GM18526 (cell line): ENCODE results near the gene TP53BP1.

Experiments used
- POLR2A ChIP-seq: IDR thresholded peaks from 3 replicates; pipeline ENCODE4 v1.6.1; 2011; ENCODE audit not compliant: insufficient read length; ENCODE audit errors: extremely low read depth

TP53BP1 gene

DNA sequence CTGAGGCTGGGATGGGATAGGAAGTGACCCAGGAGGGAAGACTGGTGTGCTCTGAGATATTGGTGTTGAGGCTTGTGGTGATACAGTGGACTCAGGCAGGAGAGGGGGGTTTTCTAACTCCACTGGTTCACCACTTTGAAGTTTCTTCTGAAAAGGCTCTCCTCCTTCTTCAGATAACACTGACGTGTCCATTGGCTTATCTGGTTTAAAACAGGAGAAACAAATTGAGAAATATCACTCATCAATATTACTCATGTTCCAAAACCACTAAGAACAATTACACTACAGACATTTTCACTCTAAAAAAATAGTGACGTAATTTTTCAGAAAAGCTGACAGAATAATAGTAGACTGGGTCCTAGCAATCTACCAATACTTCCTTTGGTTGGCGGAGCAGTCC lies 23.1 kb downstream of the TP53BP1 start:
- no peak for TF ChIP-seq POLR2A

DNA sequence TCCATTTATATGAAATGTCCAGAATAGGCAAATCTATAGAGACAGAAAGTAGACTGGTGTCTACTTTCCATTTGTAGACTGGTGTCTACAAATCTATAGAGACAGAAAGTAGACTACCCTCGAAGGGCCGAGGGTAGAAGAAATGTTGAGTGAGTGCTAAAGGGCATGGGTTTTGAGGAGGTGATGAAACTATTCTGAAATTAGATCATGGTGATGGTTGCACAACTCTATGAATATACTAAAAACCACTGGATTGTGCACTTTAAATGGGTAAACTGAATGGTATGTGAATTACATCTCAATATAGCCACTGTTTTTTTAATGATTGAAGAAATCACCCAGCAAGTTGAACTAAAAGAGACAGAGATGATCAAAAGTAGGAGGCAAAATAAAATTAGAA lies 27.9 kb downstream of the TP53BP1 start:
- no peak for TF ChIP-seq POLR2A

DNA sequence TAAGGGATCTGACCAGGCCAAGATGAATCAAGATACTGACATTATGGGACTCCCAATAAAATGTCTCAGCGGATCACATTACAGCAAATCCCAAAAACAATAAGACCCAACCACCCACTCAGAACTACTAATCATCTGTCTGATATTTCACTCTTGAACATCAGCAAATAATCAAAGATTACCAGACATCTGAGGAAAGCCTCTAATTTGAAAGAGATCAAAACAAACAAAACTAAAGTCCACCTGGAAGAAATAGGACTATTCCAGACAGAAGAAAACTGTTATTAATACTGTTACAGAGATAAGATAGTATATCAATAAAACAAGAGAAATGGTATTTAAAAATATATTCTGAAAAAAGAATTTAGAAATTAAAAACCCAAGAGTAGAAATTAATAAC lies 29.0 kb downstream of the TP53BP1 start:
- TF ChIP-seq POLR2A, result no peak

DNA sequence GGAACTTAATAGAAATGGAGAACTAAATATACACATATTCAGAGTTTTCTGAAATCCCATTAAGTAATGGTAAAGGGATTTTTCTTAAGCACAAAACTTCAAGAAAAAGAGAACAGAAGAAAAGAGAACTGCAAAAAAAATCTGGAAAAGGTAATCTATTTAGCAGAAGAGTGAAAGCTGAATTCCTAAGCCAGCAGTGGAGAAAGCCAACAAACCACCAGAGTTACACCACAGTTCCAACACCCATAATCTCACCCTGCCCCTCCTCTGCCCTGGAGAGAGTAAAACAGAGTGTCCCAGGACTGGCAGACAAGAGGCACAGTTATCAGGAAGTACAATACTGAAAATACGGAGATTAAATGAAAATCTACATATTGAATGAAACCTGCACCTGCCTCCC lies 29.4 kb downstream of the TP53BP1 start:
- TF ChIP-seq POLR2A, result no peak

DNA sequence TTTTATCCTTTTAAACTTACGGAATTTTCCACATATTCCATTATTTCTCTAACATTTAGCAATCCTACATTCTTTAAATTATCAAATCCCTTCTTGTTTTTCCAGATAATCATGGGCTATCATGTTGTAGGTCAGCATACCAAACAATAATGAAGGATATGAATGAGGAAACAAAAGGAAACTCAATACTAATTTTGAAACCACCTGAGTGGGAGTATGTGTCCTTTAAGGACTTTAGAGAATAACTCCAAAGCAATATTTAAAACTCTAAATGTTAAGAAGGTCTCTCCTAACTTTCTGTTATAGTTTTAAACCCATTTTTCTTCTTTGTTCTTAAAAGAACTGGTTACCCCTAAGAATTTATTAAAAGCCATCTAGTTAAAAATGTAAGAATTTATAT lies 43.0 kb downstream of the TP53BP1 start:
- no peak for TF ChIP-seq POLR2A

DNA sequence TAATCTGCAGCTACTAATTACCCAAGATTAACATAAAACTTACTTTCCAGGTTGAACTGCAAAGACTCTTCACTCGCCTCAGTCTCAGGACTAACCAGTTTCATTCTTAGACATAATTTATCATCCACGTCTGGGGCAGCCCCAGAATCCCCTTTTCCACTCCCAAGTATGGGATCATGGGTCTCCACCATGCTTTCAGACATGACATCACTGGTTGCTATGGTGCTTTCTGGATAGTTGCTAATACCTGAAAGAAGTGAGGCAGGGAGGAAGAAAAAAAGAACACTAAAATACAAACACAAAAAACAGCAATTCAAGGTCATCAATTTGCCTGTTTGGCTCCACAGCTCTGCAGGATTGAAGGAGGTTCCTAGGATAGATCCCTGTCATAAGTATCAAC lies 46.6 kb downstream of the TP53BP1 start:
- TF ChIP-seq POLR2A, result no peak

DNA sequence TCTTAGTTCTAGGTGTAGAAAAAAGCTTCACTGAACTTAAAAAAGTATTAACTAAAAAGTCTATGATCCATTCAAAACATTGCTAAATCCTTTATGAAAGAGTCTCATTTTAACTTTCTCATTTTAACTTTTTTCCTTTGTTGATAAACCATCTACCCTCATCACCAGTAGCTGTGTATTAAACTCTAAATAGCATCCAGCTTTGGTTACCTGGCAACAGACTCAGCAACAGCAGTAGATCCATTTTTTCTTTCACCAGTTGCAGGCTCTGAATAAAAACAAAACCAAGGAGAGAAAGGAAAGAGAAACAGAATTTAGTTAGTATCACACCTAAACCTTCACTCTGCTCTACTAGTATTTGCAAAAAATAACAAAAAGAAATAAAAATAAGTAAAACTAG lies 51.6 kb downstream of the TP53BP1 start:
- no peak for TF ChIP-seq POLR2A

DNA sequence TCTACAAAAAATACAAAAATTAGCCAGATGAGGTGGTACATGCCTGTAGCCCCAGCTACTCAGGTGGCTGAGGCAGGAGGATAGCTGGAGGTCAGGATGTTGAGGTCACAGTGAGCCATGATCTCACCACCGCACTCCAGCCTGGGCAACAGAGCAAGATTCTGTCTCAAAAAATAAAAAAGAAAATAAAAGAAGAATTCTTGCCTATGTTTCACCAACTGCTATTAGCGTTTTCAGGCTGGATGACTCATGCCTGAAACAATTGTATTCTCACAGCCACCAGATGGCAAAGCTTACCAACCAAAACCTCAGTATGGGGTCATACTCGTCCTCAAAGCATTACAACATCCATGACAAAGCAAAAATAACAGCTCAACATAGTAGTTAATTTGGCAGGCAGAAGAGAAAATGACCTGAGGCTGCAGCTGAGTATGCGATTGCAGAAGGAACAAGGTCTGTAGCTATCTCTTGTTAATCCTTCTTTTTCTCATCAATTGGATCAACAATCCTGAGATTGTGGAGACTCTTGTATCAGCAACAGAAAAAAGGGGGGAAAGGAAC lies 52.2 kb downstream of the TP53BP1 start:
- TF ChIP-seq POLR2A, result no peak

DNA sequence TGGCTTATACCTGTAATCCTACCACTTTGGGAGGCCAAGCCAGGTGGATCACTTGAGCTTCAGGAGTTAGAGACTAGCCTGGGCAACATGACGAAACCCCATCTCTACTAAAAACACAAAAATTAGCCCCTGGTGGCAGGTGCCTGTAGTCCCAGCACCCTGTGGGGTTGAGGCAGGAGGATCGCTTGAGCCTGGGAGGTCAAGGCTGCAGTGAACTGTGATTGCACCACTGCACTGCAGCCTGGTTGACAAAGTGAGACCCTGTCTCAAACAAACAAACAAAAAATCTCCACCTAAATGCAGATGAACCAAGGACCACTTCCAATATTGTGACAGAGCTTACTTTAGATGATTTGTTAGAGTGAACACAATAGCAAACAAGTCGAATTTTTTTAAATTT lies 53.7 kb downstream of the TP53BP1 start:
- TF ChIP-seq POLR2A, result no peak

DNA sequence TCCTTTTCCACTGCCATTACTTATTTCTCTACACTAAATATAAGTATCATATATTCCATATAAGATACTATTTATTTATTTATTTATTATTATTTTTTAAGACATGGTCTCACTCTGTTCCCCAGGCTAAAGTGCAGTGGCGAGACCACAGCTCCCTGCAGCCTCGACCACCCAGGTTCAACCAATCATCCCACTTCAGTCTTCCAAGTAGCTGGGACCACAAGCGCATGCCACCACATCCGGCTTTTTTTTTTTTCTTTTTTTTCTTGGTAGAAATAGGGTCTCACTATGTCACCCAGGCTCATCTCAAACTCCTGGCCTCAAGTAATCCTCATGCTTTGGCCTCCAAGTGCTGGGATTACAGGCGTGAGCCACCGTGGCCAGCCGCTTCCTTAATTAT lies 56.6 kb downstream of the TP53BP1 start:
- no peak for TF ChIP-seq POLR2A

DNA sequence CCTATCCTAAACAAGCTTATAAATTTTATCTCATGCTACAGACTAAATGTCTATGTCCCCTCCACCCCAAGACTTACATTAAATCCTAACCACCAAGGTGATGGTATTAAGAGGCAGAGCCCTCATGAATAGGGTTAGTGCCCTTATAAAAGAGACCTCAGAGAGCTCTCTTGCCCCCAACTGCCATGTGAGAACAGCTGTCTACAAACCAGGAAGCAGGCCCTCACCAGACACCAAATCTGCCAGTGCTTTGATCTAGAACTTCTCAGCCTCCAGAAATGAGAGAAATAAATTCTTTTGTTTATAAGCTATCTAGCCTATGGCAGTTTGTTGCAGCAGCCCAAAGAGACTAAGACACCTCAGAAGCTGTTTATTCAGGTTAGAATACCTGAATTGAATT lies 58.5 kb downstream of the TP53BP1 start:
- no peak for TF ChIP-seq POLR2A

DNA sequence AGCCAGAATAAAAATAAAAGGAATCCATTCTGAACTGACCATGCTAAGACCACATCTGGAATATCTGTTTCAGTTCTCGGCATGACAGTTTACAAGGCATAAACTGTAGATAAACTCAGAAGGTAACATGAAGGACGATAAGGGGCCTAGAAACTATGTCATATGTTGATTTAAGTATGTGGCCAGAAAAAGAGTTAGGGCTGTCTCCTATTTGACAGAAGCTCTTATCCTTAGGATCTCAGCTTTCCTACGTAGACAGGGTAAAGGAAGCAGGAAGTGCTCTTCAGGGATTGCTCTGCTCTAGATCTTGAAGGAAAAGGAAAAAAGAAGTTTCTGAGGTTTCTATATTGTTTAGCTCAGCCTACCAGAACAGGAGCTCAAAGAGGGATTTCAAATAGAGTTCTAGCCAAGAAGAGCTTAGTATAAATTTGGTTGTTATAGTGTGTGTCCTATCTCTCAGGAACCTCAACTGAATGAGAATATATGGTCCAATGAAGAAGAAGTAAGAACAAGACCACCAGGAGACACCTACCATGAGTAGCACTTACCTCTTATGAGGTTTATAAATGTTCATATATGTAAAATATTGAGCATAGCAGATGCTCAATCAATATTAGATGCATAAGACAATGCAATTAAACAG lies 59.2 kb downstream of the TP53BP1 start:
- TF ChIP-seq POLR2A, result no peak

DNA sequence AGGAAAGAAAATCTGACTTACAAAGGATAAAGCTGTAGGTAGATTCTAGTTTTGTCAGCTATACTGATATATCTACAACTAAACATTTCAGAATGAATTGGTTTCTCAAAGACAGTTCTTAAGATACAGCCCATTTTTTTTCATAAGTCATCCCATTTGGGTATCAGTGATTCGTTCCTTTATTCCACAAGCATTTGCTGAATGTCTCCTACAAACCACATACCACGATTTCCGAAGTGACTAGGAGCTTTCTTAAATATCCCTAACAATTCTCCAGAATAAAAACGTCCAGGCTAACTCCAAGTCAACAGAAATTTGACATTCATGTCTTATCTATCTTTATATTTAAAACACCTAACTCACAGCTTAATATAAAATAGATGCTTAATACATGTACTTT lies 59.8 kb downstream of the TP53BP1 start:
- TF ChIP-seq POLR2A, result no peak

DNA sequence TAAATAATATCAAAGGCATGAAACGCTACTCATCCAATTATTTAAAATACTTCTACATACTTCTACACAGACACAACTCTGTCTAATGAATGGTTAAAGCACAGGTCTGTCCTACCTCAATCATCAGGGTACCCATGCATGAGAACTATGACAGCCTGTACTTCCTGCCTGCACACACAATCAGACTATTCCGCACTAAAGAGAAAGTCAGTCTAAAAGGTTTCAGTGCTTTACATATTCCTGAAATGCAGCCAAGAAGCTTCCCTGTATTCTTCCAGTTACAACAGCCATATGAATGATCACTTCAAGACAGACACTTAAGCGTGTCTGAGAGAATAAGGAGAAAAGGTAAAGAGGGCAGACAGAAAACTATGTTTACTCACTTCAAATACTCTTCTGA lies 63.3 kb downstream of the TP53BP1 start:
- TF ChIP-seq POLR2A, result no peak

DNA sequence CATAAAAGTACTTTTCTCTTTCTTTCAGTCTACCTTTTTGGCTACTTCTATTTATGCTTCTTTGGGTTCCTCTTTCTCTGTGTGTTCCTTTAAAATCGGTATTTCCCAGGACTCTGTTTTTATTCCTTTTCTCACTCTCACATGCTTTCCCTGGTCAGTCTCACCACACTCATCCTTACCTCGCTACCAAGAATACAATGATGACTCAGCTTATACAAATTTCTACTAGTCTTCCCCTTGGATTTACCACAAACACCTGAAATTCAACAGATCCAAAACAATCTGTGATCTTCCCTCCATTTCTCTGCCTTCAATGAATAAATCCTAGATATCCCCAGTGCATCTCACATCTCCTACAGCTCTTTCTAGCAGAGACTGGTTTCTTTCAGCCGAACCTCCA lies 69.2 kb downstream of the TP53BP1 start:
- no peak for TF ChIP-seq POLR2A

DNA sequence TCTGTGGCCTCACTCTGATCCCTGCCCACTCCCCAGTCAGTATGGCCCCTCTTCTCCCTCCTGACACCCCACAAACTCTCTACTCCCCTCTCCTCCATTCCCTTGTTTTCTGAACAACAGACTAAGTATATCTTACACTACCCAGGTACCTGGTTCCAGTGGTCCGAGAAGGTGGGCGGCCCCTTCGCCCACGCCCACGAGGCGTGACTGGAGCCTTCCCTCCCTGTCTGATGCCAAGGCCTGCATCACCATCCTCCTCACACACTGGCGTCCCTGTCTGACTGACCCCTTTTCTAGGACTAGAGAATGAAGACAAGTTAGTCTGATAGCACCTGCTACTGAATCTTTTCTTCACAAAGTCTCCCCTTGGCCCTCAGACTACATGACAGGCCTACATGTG lies 72.1 kb downstream of the TP53BP1 start:
- TF ChIP-seq POLR2A, result no peak

DNA sequence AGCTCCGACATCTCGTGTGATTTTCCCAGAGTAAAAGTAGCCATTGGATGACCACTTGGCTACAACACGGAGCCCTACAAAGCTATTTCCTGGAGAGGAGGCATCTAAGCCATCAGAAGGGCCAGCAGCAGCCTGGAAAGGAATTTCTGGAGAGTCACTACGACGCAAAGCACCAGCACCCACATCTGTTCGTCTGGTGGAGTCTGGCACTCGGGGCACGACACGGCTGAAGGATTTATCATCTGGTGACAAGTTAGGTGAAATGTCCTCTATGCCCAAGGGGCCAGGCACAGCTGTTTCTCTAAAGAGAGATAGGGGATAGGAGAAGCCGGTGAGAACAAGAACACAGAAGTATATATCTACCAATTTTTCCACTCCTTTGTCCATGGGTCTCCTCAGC lies 72.5 kb downstream of the TP53BP1 start:
- TF ChIP-seq POLR2A, result no peak
